HepG2 (cell line): ENCODE measurements around the gene OR1L1. TPM values are rescaled to one million over a fixed set of nuclear protein-coding genes. Genes with fewer than 3 reads are reported as not detected.

Experiments
- RBM39 ChIP-seq: fragments of 200-400 bp; formaldehyde crosslinking; IDR thresholded peaks from one replicate; pipeline ENCODE4 v1.6.1; 2018; ENCODE audit warnings: antibody characterized with exemption, mild to moderate bottlenecking, low read depth, low read length; ENCODE audit not compliant: poor library complexity, severe bottlenecking
- ZNF224 ChIP-seq: sonication (generic); formaldehyde crosslinking; IDR thresholded peaks from 2 replicates; pipeline ENCODE4 v1.5.0; 2020; ENCODE audit warnings: mild to moderate bottlenecking, missing genetic modification reagents
- ZNF441 ChIP-seq: sonication (generic); formaldehyde crosslinking; IDR thresholded peaks from 2 replicates; pipeline ENCODE4 v1.7.0; 2021; ENCODE audit warnings: missing genetic modification reagents, borderline replicate concordance
- ZNF83 ChIP-seq: sonication (generic); formaldehyde crosslinking; IDR thresholded peaks from 2 replicates; pipeline ENCODE4 v1.4.0; 2020; ENCODE audit warnings: missing genetic modification reagents, mild to moderate bottlenecking, borderline replicate concordance
- polyA plus RNA-seq, 8 experiments: library from polyadenylated mRNA; depleted of rRNA in 3 of 8; stranded (reverse) in 7 of 8; unstranded in 1 of 8; fragments of >200 nt; fragmentation: Illumina TruSeq in 4 of 8; extraction: Trizol in 4 of 8; gene quantifications; 2 replicates each; pipeline versions ENCODE4 v1.2.1 to v1.2.3, GENCODE V29; 2011 to 2016; ENCODE audit warnings: low read depth in 4 of 8, missing spikeins in 1 of 8, mixed read lengths in 1 of 8; ENCODE audit not compliant: insufficient read depth in 1 of 8
- total RNA-seq, 5 experiments: library from RNA; depleted of rRNA; stranded (reverse); fragments of >200 nt; fragmentation: Illumina TruSeq; extraction: Trizol; gene quantifications; 2 replicates each; pipeline ENCODE4 v1.2.3, GENCODE V29; 2016; ENCODE audit warnings: low read depth in 1 of 5
- TF ChIP-seq, protein P1 (sequence below): conservative IDR thresholded peaks from 2 replicates; pipeline ENCODE4 v1.6.1; 2018; ENCODE audit warnings: missing genetic modification reagents
- TF ChIP-seq, protein P2 (sequence below): sonication (generic); formaldehyde crosslinking; IDR thresholded peaks from 2 replicates; pipeline ENCODE4 v1.4.0; 2020; ENCODE audit warnings: missing genetic modification reagents

The OR1L1 gene
- total and polyA plus RNA-seq, 2 of the 13 experiments (the other 11 are each of a cell fraction or from before 2014, with no cell fraction given): not detected

- TF ChIP-seq, protein P1, sequence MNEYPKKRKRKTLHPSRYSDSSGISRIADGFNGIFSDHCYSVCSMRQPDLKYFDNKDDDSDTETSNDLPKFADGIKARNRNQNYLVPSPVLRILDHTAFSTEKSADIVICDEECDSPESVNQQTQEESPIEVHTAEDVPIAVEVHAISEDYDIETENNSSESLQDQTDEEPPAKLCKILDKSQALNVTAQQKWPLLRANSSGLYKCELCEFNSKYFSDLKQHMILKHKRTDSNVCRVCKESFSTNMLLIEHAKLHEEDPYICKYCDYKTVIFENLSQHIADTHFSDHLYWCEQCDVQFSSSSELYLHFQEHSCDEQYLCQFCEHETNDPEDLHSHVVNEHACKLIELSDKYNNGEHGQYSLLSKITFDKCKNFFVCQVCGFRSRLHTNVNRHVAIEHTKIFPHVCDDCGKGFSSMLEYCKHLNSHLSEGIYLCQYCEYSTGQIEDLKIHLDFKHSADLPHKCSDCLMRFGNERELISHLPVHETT (CRISPR knock-in tag): no peak
- TF ChIP-seq ZNF441 (CRISPR knock-in tag): no peak
- no peak for TF ChIP-seq ZNF224
- no peak for TF ChIP-seq RBM39
- no peak for TF ChIP-seq ZNF83 (CRISPR knock-in tag)
- TF ChIP-seq, protein P2, sequence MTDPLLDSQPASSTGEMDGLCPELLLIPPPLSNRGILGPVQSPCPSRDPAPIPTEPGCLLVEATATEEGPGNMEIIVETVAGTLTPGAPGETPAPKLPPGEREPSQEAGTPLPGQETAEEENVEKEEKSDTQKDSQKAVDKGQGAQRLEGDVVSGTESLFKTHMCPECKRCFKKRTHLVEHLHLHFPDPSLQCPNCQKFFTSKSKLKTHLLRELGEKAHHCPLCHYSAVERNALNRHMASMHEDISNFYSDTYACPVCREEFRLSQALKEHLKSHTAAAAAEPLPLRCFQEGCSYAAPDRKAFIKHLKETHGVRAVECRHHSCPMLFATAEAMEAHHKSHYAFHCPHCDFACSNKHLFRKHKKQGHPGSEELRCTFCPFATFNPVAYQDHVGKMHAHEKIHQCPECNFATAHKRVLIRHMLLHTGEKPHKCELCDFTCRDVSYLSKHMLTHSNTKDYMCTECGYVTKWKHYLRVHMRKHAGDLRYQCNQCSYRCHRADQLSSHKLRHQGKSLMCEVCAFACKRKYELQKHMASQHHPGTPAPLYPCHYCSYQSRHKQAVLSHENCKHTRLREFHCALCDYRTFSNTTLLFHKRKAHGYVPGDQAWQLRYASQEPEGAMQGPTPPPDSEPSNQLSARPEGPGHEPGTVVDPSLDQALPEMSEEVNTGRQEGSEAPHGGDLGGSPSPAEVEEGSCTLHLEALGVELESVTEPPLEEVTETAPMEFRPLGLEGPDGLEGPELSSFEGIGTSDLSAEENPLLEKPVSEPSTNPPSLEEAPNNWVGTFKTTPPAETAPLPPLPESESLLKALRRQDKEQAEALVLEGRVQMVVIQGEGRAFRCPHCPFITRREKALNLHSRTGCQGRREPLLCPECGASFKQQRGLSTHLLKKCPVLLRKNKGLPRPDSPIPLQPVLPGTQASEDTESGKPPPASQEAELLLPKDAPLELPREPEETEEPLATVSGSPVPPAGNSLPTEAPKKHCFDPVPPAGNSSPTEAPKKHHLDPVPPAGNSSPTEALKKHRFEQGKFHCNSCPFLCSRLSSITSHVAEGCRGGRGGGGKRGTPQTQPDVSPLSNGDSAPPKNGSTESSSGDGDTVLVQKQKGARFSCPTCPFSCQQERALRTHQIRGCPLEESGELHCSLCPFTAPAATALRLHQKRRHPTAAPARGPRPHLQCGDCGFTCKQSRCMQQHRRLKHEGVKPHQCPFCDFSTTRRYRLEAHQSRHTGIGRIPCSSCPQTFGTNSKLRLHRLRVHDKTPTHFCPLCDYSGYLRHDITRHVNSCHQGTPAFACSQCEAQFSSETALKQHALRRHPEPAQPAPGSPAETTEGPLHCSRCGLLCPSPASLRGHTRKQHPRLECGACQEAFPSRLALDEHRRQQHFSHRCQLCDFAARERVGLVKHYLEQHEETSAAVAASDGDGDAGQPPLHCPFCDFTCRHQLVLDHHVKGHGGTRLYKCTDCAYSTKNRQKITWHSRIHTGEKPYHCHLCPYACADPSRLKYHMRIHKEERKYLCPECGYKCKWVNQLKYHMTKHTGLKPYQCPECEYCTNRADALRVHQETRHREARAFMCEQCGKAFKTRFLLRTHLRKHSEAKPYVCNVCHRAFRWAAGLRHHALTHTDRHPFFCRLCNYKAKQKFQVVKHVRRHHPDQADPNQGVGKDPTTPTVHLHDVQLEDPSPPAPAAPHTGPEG (CRISPR knock-in tag): no peak
These were observed 4.0 kb upstream of the OR1L1 start, which contains the start of gene OR1B1 (continued) for GRCh38 chr9:122657527-122657926.
